Trophoblast cell (in vitro differentiated cells and primary cell): Measurements from ENCODE around the gene OPCML.

Experiments
- DNase-seq, 2 donors: peaks; one replicate each; pipeline ENCODE4 v3.0.0-alpha.2; 2016
- H2AFZ ChIP-seq: 2 replicates; pipeline ENCODE4 v1.6.1; 2013; ENCODE audit warnings: low read length, moderate library complexity, mild to moderate bottlenecking; ENCODE audit not compliant: insufficient read depth, poor library complexity
- H2AK5ac ChIP-seq: 2 replicates; pipeline ENCODE4 v1.6.1; 2013; ENCODE audit warnings: mild to moderate bottlenecking, low read length
- H2BK120ac ChIP-seq: 2 replicates; pipeline ENCODE4 v1.6.1; 2013; ENCODE audit warnings: low read length, mild to moderate bottlenecking, moderate library complexity; ENCODE audit not compliant: insufficient read depth, poor library complexity
- H2BK12ac ChIP-seq: 2 replicates; pipeline ENCODE4 v1.6.1; 2013; ENCODE audit warnings: mild to moderate bottlenecking, low read length, moderate library complexity
- H2BK5ac ChIP-seq: 2 replicates; pipeline ENCODE4 v1.6.1; 2013; ENCODE audit warnings: low read length, low read depth, moderate library complexity, mild to moderate bottlenecking; ENCODE audit not compliant: poor library complexity
- H3K14ac ChIP-seq: 2 replicates; pipeline ENCODE4 v1.6.1; 2013; ENCODE audit warnings: mild to moderate bottlenecking, low read length
- H3K18ac ChIP-seq: 2 replicates; pipeline ENCODE4 v1.6.1; 2013; ENCODE audit warnings: mild to moderate bottlenecking, low read length
- H3K23ac ChIP-seq: 2 replicates; pipeline ENCODE4 v1.6.1; 2013; ENCODE audit warnings: low read length
- H3K27ac ChIP-seq: 2 replicates; pipeline ENCODE4 v1.5.1; 2013; ENCODE audit warnings: low read depth, mild to moderate bottlenecking, inconsistent platforms, low read length, moderate library complexity
- H3K27me3 ChIP-seq: 2 replicates; pipeline ENCODE4 v1.6.1; 2013; ENCODE audit warnings: inconsistent platforms, mild to moderate bottlenecking, low read length, moderate library complexity; ENCODE audit not compliant: insufficient read depth
- H3K36me3 ChIP-seq, 2 experiments: 1 replicate in 1 of 2; 2 replicates in 1 of 2; pipeline ENCODE4 v1.6.1; 2013; ENCODE audit warnings: low read length in 2 of 2, mild to moderate bottlenecking in 2 of 2, moderate library complexity in 1 of 2; ENCODE audit not compliant: insufficient read depth in 2 of 2, control insufficient read depth in 1 of 2
- H3K4ac ChIP-seq: 2 replicates; pipeline ENCODE4 v1.6.1; 2013; ENCODE audit warnings: low read depth, mild to moderate bottlenecking, low read length, moderate library complexity
- H3K4me1 ChIP-seq, 2 experiments: 1 replicate in 1 of 2; 2 replicates in 1 of 2; pipeline ENCODE4 v1.6.1; 2013; ENCODE audit warnings: low read length in 2 of 2, mild to moderate bottlenecking in 2 of 2, moderate library complexity in 1 of 2; ENCODE audit not compliant: insufficient read depth in 2 of 2, control insufficient read depth in 1 of 2
- H3K4me2 ChIP-seq: 2 replicates; pipeline ENCODE4 v1.6.1; 2013; ENCODE audit warnings: inconsistent platforms, mild to moderate bottlenecking, low read length, moderate library complexity
- H3K4me3 ChIP-seq: 2 replicates; pipeline ENCODE4 v1.5.1; 2013; ENCODE audit warnings: mild to moderate bottlenecking, low read depth, low read length, inconsistent platforms
- H3K79me1 ChIP-seq: one replicate; pipeline ENCODE4 v1.6.1; 2013; ENCODE audit warnings: low read length
- H3K79me2 ChIP-seq: 2 replicates; pipeline ENCODE4 v1.6.1; 2013; ENCODE audit warnings: low read length, mild to moderate bottlenecking; ENCODE audit not compliant: control insufficient read depth, insufficient read depth, poor library complexity
- H3K9ac ChIP-seq: 2 replicates; pipeline ENCODE4 v1.6.1; 2013; ENCODE audit warnings: mild to moderate bottlenecking, low read length
- H3K9me3 ChIP-seq: 2 replicates; pipeline ENCODE4 v1.6.1; 2013; ENCODE audit warnings: low read depth, mild to moderate bottlenecking, control low read depth, inconsistent platforms, low read length; ENCODE audit not compliant: insufficient read depth
- H4K12ac ChIP-seq: 2 replicates; pipeline ENCODE4 v1.6.1; 2013; ENCODE audit warnings: low read depth, mild to moderate bottlenecking, low read length, moderate library complexity
- H4K8ac ChIP-seq: 2 replicates; pipeline ENCODE4 v1.6.1; 2013; ENCODE audit warnings: low read depth, mild to moderate bottlenecking, low read length, moderate library complexity
- H4K91ac ChIP-seq: one replicate; pipeline ENCODE4 v1.6.1; 2013; ENCODE audit warnings: low read depth, mild to moderate bottlenecking, low read length, moderate library complexity
- WGBS: extraction: QIAGEN DNeasy Blood & Tissue Kit; methylation state at CpG from one replicate; pipeline ENCODE4 v1.1.7; 2013; ENCODE audit warnings: missing lambda C conversion rate; ENCODE audit not compliant: insufficient read length, insufficient coverage; ENCODE audit errors: extremely low coverage; 5-methylcytosine and 5-hydroxymethylcytosine counted together

Gene OPCML

GRCh38 chr11:132784441-132784840 is 747.9 kb downstream of the OPCML start:
- Histone ChIP-seq H3K79me2 (no peaks in the 10 kb centered on the region), H3K4me3 (no peak overlapping the region), H2BK12ac (no peak overlapping the region), H3K9ac (no peak overlapping the region), H3K27ac (no peak overlapping the region), H4K8ac (no peak overlapping the region), H4K91ac (no peak overlapping the region), H3K36me3 (no peaks in the 10 kb centered on the region), H3K23ac (no peak overlapping the region), H4K12ac (no peak overlapping the region), H2AFZ (no peak overlapping the region), H3K18ac (no peak overlapping the region), H2AK5ac (no peak overlapping the region), H3K79me1 (no peaks in the 10 kb centered on the region), H2BK120ac (no peak overlapping the region), H3K14ac (no peak overlapping the region), H3K4ac (no peak overlapping the region), H3K4me1 (no peaks in the 10 kb centered on the region), H3K4me2 (no peak overlapping the region), H3K9me3 (no peaks in the 10 kb centered on the region), H3K27me3 (no peaks in the 10 kb centered on the region), H2BK5ac (no peak overlapping the region)
- WGBS, result no CpG with 5 or more reads among the region's 5 CpGs
- no peak for DNase-seq

GRCh38 chr11:132782102-132782501 is 750.2 kb downstream of the OPCML start:
- Histone ChIP-seq H3K14ac (no peak overlapping the region), H3K4ac (no peak overlapping the region), H2AK5ac (no peak overlapping the region), H3K27ac (no peak overlapping the region), H4K91ac (no peak overlapping the region), H3K18ac (no peak overlapping the region), H4K12ac (no peak overlapping the region), H3K79me1 (no peaks in the 10 kb centered on the region), H2BK120ac (no peak overlapping the region), H3K36me3 (no peaks in the 10 kb centered on the region), H3K23ac (no peak overlapping the region), H3K4me1 (peaks cover 0 to 1% of the 10 kb centered on the region in 2 experiments), H2BK5ac (no peak overlapping the region), H2BK12ac (no peak overlapping the region), H3K27me3 (no peaks in the 10 kb centered on the region), H3K9me3 (no peaks in the 10 kb centered on the region), H3K4me2 (no peak overlapping the region), H3K79me2 (no peaks in the 10 kb centered on the region), H2AFZ (no peak overlapping the region), H3K9ac (peak overlapping the region; percentile 34), H4K8ac (no peak overlapping the region), H3K4me3 (no peak overlapping the region)
- DNase-seq, result no peak
- no CpG with 5 or more reads among the region's 6 CpGs for WGBS

- Histone ChIP-seq H4K91ac (no peak overlapping the region), H3K79me2 (no peaks in the 10 kb centered on the region), H3K9me3 (no peaks in the 10 kb centered on the region), H4K8ac (no peak overlapping the region), H3K4me1 (peaks cover 0 to 1% of the 10 kb centered on the region in 2 experiments), H3K36me3 (no peaks in the 10 kb centered on the region), H3K9ac (no peak overlapping the region), H3K14ac (no peak overlapping the region), H3K18ac (no peak overlapping the region), H4K12ac (no peak overlapping the region), H3K27me3 (no peaks in the 10 kb centered on the region), H2BK12ac (no peak overlapping the region), H2AK5ac (no peak overlapping the region), H3K23ac (peak overlapping the region; percentile 42), H2BK120ac (no peak overlapping the region), H3K4me3 (peak overlapping the region; percentile 25), H3K4ac (no peak overlapping the region), H3K4me2 (no peak overlapping the region), H2BK5ac (no peak overlapping the region), H3K79me1 (no peaks in the 10 kb centered on the region), H3K27ac (no peak overlapping the region), H2AFZ (no peak overlapping the region)
- no peak for DNase-seq
- WGBS, result no CpG with 5 or more reads among the region's 5 CpGs
These were observed 752.3 kb downstream of the OPCML start for GRCh38 chr11:132780046-132780445.

- no peak overlapping the region for H3K9ac ChIP-seq
- H3K36me3 ChIP-seq, result no peaks in the 10 kb centered on the region
- H3K79me1 ChIP-seq, result no peaks in the 10 kb centered on the region
- no peak overlapping the region for H3K14ac ChIP-seq
- H2BK5ac ChIP-seq, result no peak overlapping the region
- no peak for DNase-seq
- H3K27ac ChIP-seq, result no peak overlapping the region
- no peak overlapping the region for H3K18ac ChIP-seq
- no peak overlapping the region for H2BK12ac ChIP-seq
- no peak overlapping the region for H2BK120ac ChIP-seq
- H3K4ac ChIP-seq, result no peak overlapping the region
- H3K4me1 ChIP-seq, result peaks cover 0 to 1% of the 10 kb centered on the region in 2 experiments
- H3K9me3 ChIP-seq, result no peaks in the 10 kb centered on the region
- H2AFZ ChIP-seq, result no peak overlapping the region
- no peak overlapping the region for H3K23ac ChIP-seq
- no peaks in the 10 kb centered on the region for H3K79me2 ChIP-seq
- H4K91ac ChIP-seq, result no peak overlapping the region
- H3K4me3 ChIP-seq, result no peak overlapping the region
- no peak overlapping the region for H3K4me2 ChIP-seq
- no peak overlapping the region for H2AK5ac ChIP-seq
- H4K8ac ChIP-seq, result no peak overlapping the region
- no peak overlapping the region for H4K12ac ChIP-seq
- no CpG with 5 or more reads among the region's 3 CpGs for WGBS
- no peaks in the 10 kb centered on the region for H3K27me3 ChIP-seq
These were observed 752.8 kb downstream of the OPCML start for GRCh38 chr11:132779497-132779896.
